SK-N-MC (cell line): ENCODE results near the gene SCNN1A.

ENCODE experiments used
- EZH2 ChIP-seq: fragments of 200-600 bp; sonication (generic); IDR thresholded peaks from one replicate; pipeline ENCODE4 v1.6.1; 2017; ENCODE audit warnings: antibody characterized with exemption
- FOXP2 ChIP-seq: optimal IDR thresholded peaks from 2 replicates; pipeline ENCODE3; 2011; ENCODE audit warnings: mild to moderate bottlenecking, moderate library complexity; ENCODE audit not compliant: insufficient read depth; ENCODE audit errors: extremely low read length, control extremely low read depth
- POLR2AphosphoS5 ChIP-seq: IDR thresholded peaks from 2 replicates; pipeline ENCODE4 v1.6.1; 2012; ENCODE audit warnings: mild to moderate bottlenecking, low read depth, low read length, borderline replicate concordance

GRCh38 chr12:6373022-6373787 lies 2.2 kb downstream of the SCNN1A start:
- TF ChIP-seq POLR2AphosphoS5, result no peak
- no peak for TF ChIP-seq EZH2
- TF ChIP-seq FOXP2, result no peak
